ENCODE results near the gene NAP1L4. TPM values are rescaled to one million over a fixed set of nuclear protein-coding genes. Genes with fewer than 3 reads are reported as not detected.

Gene NAP1L4
- total RNA-seq, 1 experiment from 2014 or later: 214 TPM

DNA sequence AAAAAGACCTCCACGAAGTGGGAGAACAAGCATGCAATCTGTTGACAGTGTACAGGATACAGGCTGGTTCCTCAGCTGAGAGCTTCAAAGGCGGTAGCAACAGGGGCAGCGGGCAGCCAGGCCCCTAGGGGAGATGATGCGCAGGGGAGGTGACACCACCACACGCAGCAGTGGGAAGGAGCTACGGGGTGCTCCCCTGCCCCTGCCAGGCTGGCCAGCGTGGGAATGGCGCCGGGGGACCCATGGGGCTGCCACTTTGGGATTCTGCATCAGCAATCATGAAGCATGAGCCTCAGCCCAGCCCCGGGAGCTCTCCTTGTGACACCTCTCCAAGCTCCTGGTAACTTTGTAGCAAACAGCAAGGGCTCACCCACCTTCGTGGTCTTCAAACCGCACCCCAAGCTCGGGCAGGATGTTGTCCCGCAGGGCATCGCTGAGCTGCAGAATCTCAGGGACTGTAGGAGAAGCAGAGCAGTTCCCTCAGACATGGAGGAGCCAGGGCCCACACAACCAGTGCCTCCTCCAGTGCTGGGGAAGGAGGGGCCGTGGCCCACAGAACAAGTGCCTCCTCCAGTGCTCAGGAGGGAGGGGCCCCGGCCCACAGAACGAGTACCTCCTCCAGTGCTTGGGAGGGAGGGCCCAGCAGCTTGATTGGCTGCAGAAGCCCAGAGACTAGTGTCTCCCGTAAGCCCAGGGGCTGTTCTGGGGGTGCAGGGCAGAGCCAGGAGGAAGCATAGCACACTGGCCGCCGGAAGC lies 14.6 kb upstream of the NAP1L4 start:
- Histone ChIP-seq H3K36me3 (peaks cover 91% of the 10 kb centered on the region), H3K27me3 (replicated peaks) (no peaks in the 10 kb centered on the region), H3K9me3 (replicated peaks) (no peaks in the 10 kb centered on the region), H3K4me1 (replicated peaks) (no peaks in the 10 kb centered on the region), H3K4me3 (no peak overlapping the region), H3K27ac (no peak overlapping the region)
- no peak for DNase-seq (ENCODE audit: low read depth in 1 of 2, low spot score in 2 of 2)

DNA sequence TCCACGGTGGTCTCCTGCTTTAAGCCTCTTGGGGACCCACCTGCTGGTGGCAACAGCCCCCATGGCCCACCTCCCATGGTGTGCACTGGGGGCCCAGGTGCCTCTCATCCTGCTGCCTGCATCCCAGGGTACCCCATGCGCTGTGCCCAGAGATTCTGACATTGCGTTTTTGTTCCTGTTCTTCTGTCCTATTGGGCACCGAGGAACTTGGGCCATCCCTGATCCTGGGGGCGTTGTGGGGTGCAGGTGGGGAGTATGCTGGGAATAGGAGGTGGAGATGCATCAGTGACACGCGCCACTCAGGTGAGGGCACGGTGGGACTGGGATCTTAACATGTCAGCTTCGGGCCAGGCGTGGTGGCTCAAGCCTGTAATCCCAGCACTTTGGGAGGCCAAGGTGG lies 12.4 kb upstream of the NAP1L4 start:
- Histone ChIP-seq H3K36me3 (peaks cover 88% of the 10 kb centered on the region), H3K27ac (no peak overlapping the region), H3K9me3 (replicated peaks) (no peaks in the 10 kb centered on the region), H3K4me3 (no peak overlapping the region), H3K27me3 (replicated peaks) (no peaks in the 10 kb centered on the region), H3K4me1 (replicated peaks) (peaks cover 16% of the 10 kb centered on the region)
- DNase-seq (ENCODE audit: low read depth in 1 of 2, low spot score in 2 of 2): no peak

GRCh38 chr11:3003396-3004231 lies 11.5 kb upstream of the NAP1L4 start:
- Histone ChIP-seq H3K4me1 (replicated peaks) (peaks cover 16% of the 10 kb centered on the region), H3K36me3 (peaks cover 82% of the 10 kb centered on the region), H3K9me3 (replicated peaks) (no peaks in the 10 kb centered on the region), H3K27me3 (replicated peaks) (no peaks in the 10 kb centered on the region), H3K4me3 (no peak overlapping the region), H3K27ac (no peak overlapping the region)
- no peak for DNase-seq (ENCODE audit: low read depth in 1 of 2, low spot score in 2 of 2)

- H3K4me3 ChIP-seq: no peak overlapping the region
- no peaks in the 10 kb centered on the region for H3K27me3 ChIP-seq (replicated peaks)
- H3K9me3 ChIP-seq (replicated peaks): no peaks in the 10 kb centered on the region
- H3K27ac ChIP-seq: no peak overlapping the region
- H3K4me1 ChIP-seq (replicated peaks): peaks cover 16% of the 10 kb centered on the region
- peaks cover 79% of the 10 kb centered on the region for H3K36me3 ChIP-seq
- DNase-seq (ENCODE audit: low read depth in 1 of 2, low spot score in 2 of 2): no peak
Measured at GRCh38 chr11:3002871-3003270, 10.7 kb upstream of the NAP1L4 start.

DNA sequence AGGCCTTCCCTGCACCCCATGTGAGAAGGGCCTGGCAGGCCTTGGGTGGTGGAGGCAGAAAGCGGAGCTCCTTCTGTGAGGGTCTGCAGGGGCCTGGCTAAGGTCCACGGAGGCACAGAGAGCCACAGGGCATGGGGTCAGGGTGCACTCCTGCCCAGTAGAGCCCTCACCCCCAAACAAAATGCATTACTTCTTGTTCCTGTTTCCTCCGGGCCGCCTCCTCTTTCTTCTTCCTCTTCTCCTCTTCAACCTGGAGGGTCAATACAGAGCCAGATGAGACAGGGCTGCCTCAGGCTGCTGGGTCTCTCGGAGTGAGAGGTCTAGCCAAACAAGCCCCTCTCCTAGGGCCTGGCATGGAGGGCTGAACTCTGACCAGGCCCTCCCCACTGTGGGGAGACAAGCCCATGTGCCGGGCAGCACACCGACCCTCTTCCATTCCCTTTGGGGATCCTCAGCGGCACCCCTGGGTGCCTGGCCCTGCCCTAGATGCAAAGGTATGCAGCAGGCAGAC lies 10.3 kb upstream of the NAP1L4 start:
- DNase-seq (ENCODE audit: low read depth in 1 of 2, low spot score in 2 of 2): no peak
- Histone ChIP-seq H3K27me3 (replicated peaks) (no peaks in the 10 kb centered on the region), H3K4me1 (replicated peaks) (peaks cover 16% of the 10 kb centered on the region), H3K27ac (no peak overlapping the region), H3K9me3 (replicated peaks) (no peaks in the 10 kb centered on the region), H3K36me3 (peaks cover 74% of the 10 kb centered on the region), H3K4me3 (no peak overlapping the region)

DNA sequence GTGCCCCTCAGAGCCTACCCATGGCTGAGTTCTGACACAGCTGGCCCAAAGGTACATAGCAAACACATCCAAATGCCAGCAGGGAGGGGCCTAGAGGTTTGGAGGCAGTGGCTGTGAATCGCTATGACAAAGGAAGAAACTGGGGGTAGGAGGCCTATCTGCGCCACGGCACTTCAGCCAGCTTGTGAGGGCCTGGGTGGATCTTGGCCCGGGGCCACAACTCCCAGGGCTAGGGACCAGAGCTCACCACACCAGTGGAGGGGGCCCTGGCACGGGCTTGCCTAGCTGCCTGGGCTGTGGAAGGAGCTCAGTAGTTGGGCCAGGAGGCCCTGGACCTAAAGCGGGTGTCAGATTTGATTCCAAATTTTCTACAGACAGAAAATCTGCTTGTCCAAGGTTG lies 9.4 kb upstream of the NAP1L4 start:
- H3K27me3 ChIP-seq (replicated peaks): no peaks in the 10 kb centered on the region
- DNase-seq (ENCODE audit: low read depth in 1 of 2, low spot score in 2 of 2): no peak
- H3K36me3 ChIP-seq: peaks cover 67% of the 10 kb centered on the region
- H3K4me3 ChIP-seq: no peak overlapping the region
- H3K4me1 ChIP-seq (replicated peaks): peaks cover 16% of the 10 kb centered on the region
- H3K9me3 ChIP-seq (replicated peaks): no peaks in the 10 kb centered on the region
- H3K27ac ChIP-seq: no peak overlapping the region

GRCh38 chr11:3000032-3000961 lies 8.2 kb upstream of the NAP1L4 start:
- Histone ChIP-seq H3K27ac (no peak overlapping the region), H3K36me3 (peaks cover 55% of the 10 kb centered on the region), H3K4me1 (replicated peaks) (peaks cover 16% of the 10 kb centered on the region), H3K9me3 (replicated peaks) (no peaks in the 10 kb centered on the region), H3K4me3 (no peak overlapping the region), H3K27me3 (replicated peaks) (no peaks in the 10 kb centered on the region)
- DNase-seq (ENCODE audit: low read depth in 1 of 2, low spot score in 2 of 2): peak; percentile 60 to 83

DNA sequence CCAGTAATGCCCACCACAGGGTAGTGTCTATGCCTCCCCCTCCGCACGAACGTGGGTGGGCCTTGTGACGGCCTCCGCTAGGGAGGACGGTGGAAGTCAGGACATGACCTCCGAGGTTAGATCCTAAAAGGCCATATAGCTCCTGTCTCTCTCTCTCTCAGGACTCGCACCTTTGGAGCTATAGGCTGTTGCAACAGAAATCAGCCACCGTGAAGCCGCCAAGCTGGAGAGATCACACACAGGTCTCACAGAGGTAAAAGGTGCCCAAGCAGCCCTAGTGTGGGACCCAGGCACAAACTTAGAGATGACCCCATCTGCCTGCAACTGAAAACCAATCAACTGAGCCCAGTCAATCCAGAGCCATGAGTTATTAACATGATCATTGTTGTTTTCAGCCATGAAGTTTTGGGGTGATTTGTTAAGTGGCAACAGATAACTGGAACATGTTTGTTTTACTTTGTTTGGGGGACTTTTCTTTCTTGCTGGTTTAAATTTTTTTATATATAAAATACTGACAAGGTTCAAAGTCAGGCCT lies 7.4 kb upstream of the NAP1L4 start:
- H3K9me3 ChIP-seq (replicated peaks): no peaks in the 10 kb centered on the region

GRCh38 chr11:2998073-2998850 lies 6.1 kb upstream of the NAP1L4 start:
- no peaks in the 10 kb centered on the region for H3K9me3 ChIP-seq (replicated peaks)

More for the DNA sequence above, 7.4 kb upstream of the NAP1L4 start:
- H3K4me3 ChIP-seq: no peak overlapping the region
- peaks cover 16% of the 10 kb centered on the region for H3K4me1 ChIP-seq (replicated peaks)
- no peak overlapping the region for H3K27ac ChIP-seq
- peaks cover 49% of the 10 kb centered on the region for H3K36me3 ChIP-seq
- no peak for DNase-seq (ENCODE audit: low read depth in 1 of 2, low spot score in 2 of 2)
- H3K27me3 ChIP-seq (replicated peaks): no peaks in the 10 kb centered on the region

GRCh38 chr11:2997406-2997805 lies 5.3 kb upstream of the NAP1L4 start:
- Histone ChIP-seq H3K36me3 (peaks cover 28% of the 10 kb centered on the region), H3K4me1 (replicated peaks) (peaks cover 23% of the 10 kb centered on the region), H3K27me3 (replicated peaks) (no peaks in the 10 kb centered on the region), H3K27ac (no peak overlapping the region), H3K9me3 (replicated peaks) (no peaks in the 10 kb centered on the region), H3K4me3 (no peak overlapping the region)
- no peak for DNase-seq (ENCODE audit: low read depth in 1 of 2, low spot score in 2 of 2)

More at GRCh38 chr11:2998073-2998850, 6.1 kb upstream of the NAP1L4 start:
- Histone ChIP-seq H3K4me3 (no peak overlapping the region), H3K36me3 (peaks cover 36% of the 10 kb centered on the region), H3K27me3 (replicated peaks) (no peaks in the 10 kb centered on the region), H3K27ac (no peak overlapping the region), H3K4me1 (replicated peaks) (peaks cover 16% of the 10 kb centered on the region)
- DNase-seq (ENCODE audit: low read depth in 1 of 2, low spot score in 2 of 2): no peak

GRCh38 chr11:2996976-2997375 lies 4.8 kb upstream of the NAP1L4 start:
- H3K27ac ChIP-seq: no peak overlapping the region
- peaks cover 26% of the 10 kb centered on the region for H3K36me3 ChIP-seq
- H3K9me3 ChIP-seq (replicated peaks): no peaks in the 10 kb centered on the region
- H3K27me3 ChIP-seq (replicated peaks): no peaks in the 10 kb centered on the region
- no peak overlapping the region for H3K4me3 ChIP-seq
- H3K4me1 ChIP-seq (replicated peaks): peaks cover 23% of the 10 kb centered on the region
- no peak for DNase-seq (ENCODE audit: low read depth in 1 of 2, low spot score in 2 of 2)

GRCh38 chr11:2995893-2996554 lies 3.9 kb upstream of the NAP1L4 start:
- peaks cover 17% of the 10 kb centered on the region for H3K4me1 ChIP-seq (replicated peaks)
- no peaks in the 10 kb centered on the region for H3K27me3 ChIP-seq (replicated peaks)
- H3K36me3 ChIP-seq: peaks cover 26% of the 10 kb centered on the region
- no peak for DNase-seq (ENCODE audit: low read depth in 1 of 2, low spot score in 2 of 2)
- H3K9me3 ChIP-seq (replicated peaks): no peaks in the 10 kb centered on the region
- H3K27ac ChIP-seq: no peak overlapping the region
- no peak overlapping the region for H3K4me3 ChIP-seq

Measured in SJSA1 (cell line).